Mesodermal cell (in vitro differentiated cells): ENCODE results near the gene PEA15.

ENCODE experiments used
- H3K27ac ChIP-seq: 2 replicates; pipeline ENCODE4 v1.7.0; 2013; ENCODE audit warnings: mild to moderate bottlenecking, low read depth, low read length, moderate library complexity; ENCODE audit not compliant: severe bottlenecking
- H3K36me3 ChIP-seq: 2 replicates; pipeline ENCODE4 v1.7.1; 2013; ENCODE audit warnings: mild to moderate bottlenecking, low read length, moderate library complexity; ENCODE audit not compliant: control insufficient read depth, insufficient read depth
- H3K4me1 ChIP-seq: one replicate; pipeline ENCODE4 v1.7.1; 2013; ENCODE audit warnings: mild to moderate bottlenecking, low read length; ENCODE audit not compliant: insufficient read depth, control insufficient read depth, poor library complexity, severe bottlenecking
- H3K4me3 ChIP-seq: 2 replicates; pipeline ENCODE4 v1.7.0; 2013; ENCODE audit warnings: low read length, control low read depth, mild to moderate bottlenecking; ENCODE audit not compliant: insufficient read depth, poor library complexity, severe bottlenecking; ENCODE audit errors: extremely low read depth
- H3K9me3 ChIP-seq: 2 replicates; pipeline ENCODE4 v1.7.1; 2013; ENCODE audit warnings: mild to moderate bottlenecking, low read length, moderate library complexity; ENCODE audit not compliant: control insufficient read depth
- WGBS, 2 experiments: methylation state at CpG; one replicate each; pipeline ENCODE4 v1.1.5; 2013; ENCODE audit warnings: missing lambda C conversion rate in 2 of 2; ENCODE audit not compliant: insufficient coverage in 2 of 2; 5-methylcytosine and 5-hydroxymethylcytosine counted together

PEA15 gene

GRCh38 chr1:160166166-160166868 is 38.9 kb upstream of the PEA15 start:
- WGBS, 2 experiments, result 89 to 92% methylated on average over 9 to 12 of the region's 12 CpGs
- Histone ChIP-seq H3K36me3 (no peaks in the 10 kb centered on the region), H3K27ac (no peak overlapping the region), H3K4me1 (peaks cover 6% of the 10 kb centered on the region), H3K4me3 (no peak overlapping the region), H3K9me3 (no peaks in the 10 kb centered on the region)

GRCh38 chr1:160167056-160167455 is 38.1 kb upstream of the PEA15 start:
- H3K36me3 ChIP-seq, result no peaks in the 10 kb centered on the region
- 63 to 100% methylated on average over 1 of the region's 4 CpGs for WGBS, 2 experiments
- H3K4me3 ChIP-seq, result no peak overlapping the region
- H3K27ac ChIP-seq, result no peak overlapping the region
- peaks cover 12% of the 10 kb centered on the region for H3K4me1 ChIP-seq
- no peaks in the 10 kb centered on the region for H3K9me3 ChIP-seq

GRCh38 chr1:160167580-160167979 is 37.6 kb upstream of the PEA15 start:
- peaks cover 12% of the 10 kb centered on the region for H3K4me1 ChIP-seq
- H3K27ac ChIP-seq, result no peak overlapping the region
- WGBS, 2 experiments, result 97 to 99% methylated on average over 3 to 4 of the region's 6 CpGs
- no peak overlapping the region for H3K4me3 ChIP-seq
- H3K9me3 ChIP-seq, result no peaks in the 10 kb centered on the region
- H3K36me3 ChIP-seq, result no peaks in the 10 kb centered on the region

GRCh38 chr1:160168016-160168415 is 37.2 kb upstream of the PEA15 start:
- WGBS, 2 experiments, result 94 to 100% methylated on average over 1 to 5 of the region's 5 CpGs
- Histone ChIP-seq H3K4me1 (peaks cover 12% of the 10 kb centered on the region), H3K36me3 (no peaks in the 10 kb centered on the region), H3K27ac (no peak overlapping the region), H3K4me3 (no peak overlapping the region), H3K9me3 (no peaks in the 10 kb centered on the region)

GRCh38 chr1:160168609-160169369 is 36.4 kb upstream of the PEA15 start:
- H3K4me1 ChIP-seq, result peaks cover 12% of the 10 kb centered on the region
- peak overlapping the region; percentile 36 for H3K27ac ChIP-seq
- H3K36me3 ChIP-seq, result no peaks in the 10 kb centered on the region
- H3K4me3 ChIP-seq, result no peak overlapping the region
- H3K9me3 ChIP-seq, result no peaks in the 10 kb centered on the region
- WGBS, 2 experiments, result 30 to 47% methylated on average over 7 to 10 of the region's 13 CpGs

GRCh38 chr1:160169553-160170399 is 35.4 kb upstream of the PEA15 start:
- Histone ChIP-seq H3K27ac (peak overlapping the region; percentile 36), H3K4me3 (no peak overlapping the region), H3K4me1 (peaks cover 12% of the 10 kb centered on the region), H3K36me3 (no peaks in the 10 kb centered on the region), H3K9me3 (no peaks in the 10 kb centered on the region)
- WGBS, 2 experiments, result 26 to 34% methylated on average over 14 of the region's 15 CpGs

- WGBS, 2 experiments, result 56 to 75% methylated on average over 3 to 4 of the region's 4 CpGs
- no peak overlapping the region for H3K4me3 ChIP-seq
- H3K9me3 ChIP-seq, result no peaks in the 10 kb centered on the region
- H3K36me3 ChIP-seq, result no peaks in the 10 kb centered on the region
- peaks cover 15% of the 10 kb centered on the region for H3K4me1 ChIP-seq
- no peak overlapping the region for H3K27ac ChIP-seq
Measured at GRCh38 chr1:160171354-160171753, 33.8 kb upstream of the PEA15 start.

GRCh38 chr1:160171980-160172379 is 33.2 kb upstream of the PEA15 start:
- no peaks in the 10 kb centered on the region for H3K9me3 ChIP-seq
- no peaks in the 10 kb centered on the region for H3K36me3 ChIP-seq
- H3K4me1 ChIP-seq, result peaks cover 19% of the 10 kb centered on the region
- no peak overlapping the region for H3K4me3 ChIP-seq
- H3K27ac ChIP-seq, result no peak overlapping the region
- 23 to 34% methylated on average over 8 to 9 of the region's 9 CpGs for WGBS, 2 experiments

- Histone ChIP-seq H3K4me1 (peaks cover 18% of the 10 kb centered on the region), H3K27ac (peak overlapping the region; percentile 75)
Measured at GRCh38 chr1:160177231-160177630, 28.0 kb upstream of the PEA15 start.

GRCh38 chr1:160177667-160178066 is 27.5 kb upstream of the PEA15 start:
- H3K4me1 ChIP-seq, result peaks cover 18% of the 10 kb centered on the region
- peak overlapping the region; percentile 75 for H3K27ac ChIP-seq
- H3K4me3 ChIP-seq, result no peak overlapping the region
- 100% methylated on average over 1 of the region's 1 CpG; no CpG with 5 or more reads in 1 of the 2 experiments for WGBS, 2 experiments
- no peaks in the 10 kb centered on the region for H3K36me3 ChIP-seq
- no peaks in the 10 kb centered on the region for H3K9me3 ChIP-seq

More at GRCh38 chr1:160177231-160177630, 28.0 kb upstream of the PEA15 start:
- Histone ChIP-seq H3K4me3 (no peak overlapping the region), H3K9me3 (no peaks in the 10 kb centered on the region), H3K36me3 (no peaks in the 10 kb centered on the region)
- WGBS, 2 experiments, result 88 to 89% methylated on average over 1 of the region's 2 CpGs
